Muscle of back (tissue), 11 donors: Measurements from ENCODE around the gene CA10. TPM values are rescaled to one million over a fixed set of nuclear protein-coding genes. Genes with fewer than 3 reads are reported as not detected.
A peak's percentile ranks its signal among the peaks of the same experiment; 100 is the strongest.

ENCODE experiments used
- DNase-seq, 3 donors: peaks; one replicate each; pipeline versions ENCODE4 v3.0.0 to v3.0.0-alpha.2; 2013
- polyA plus RNA-seq, 10 donors: library from polyadenylated mRNA; unstranded; fragments of 120-200 nt; gene quantifications; one replicate each; pipeline ENCODE4 v1.2.1, GENCODE V29; 2013; ENCODE audit not compliant: insufficient read length in 10 of 10

Gene CA10
- polyA plus RNA-seq, 10 donors, result 2.0 to 10.0 (median 6.0) TPM

DNA sequence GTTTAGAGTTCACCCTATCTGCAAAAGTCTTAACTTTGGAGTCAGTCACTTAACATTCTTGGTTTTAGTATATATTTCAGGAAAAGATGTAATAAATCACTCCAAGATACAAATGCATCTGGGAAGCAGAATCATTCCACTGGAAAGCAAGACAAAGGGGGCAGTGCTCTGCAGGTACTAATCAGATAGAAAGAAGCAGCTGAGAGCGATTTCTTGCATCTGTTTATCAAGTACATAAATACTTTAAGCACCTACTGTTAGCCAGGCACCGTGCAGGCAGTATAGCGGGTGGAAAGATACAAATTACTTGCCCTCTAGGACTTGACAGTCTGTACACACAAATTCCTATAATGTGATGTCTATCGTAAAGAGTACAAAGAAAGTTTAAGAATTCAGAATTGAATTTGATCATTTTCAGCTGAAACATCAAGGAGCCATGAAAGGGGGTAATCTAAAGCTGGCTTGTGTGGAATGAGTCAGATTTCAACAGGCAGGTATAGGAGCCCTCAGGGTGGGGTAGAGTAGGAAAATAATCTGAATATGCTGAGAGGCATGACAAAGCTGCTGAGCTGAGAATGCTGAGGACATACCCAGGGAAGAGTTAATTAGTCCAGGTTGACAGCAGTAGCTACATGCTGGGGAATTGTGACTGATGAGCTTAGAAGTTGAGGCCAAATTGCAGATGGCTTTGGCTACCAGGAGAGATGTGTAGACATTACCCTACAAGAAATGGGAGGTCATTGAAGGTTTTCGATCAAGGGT lies 110.2 kb downstream of the CA10 start:
- DNase-seq, result peak in 1 of 3 donors; percentile 19

DNA sequence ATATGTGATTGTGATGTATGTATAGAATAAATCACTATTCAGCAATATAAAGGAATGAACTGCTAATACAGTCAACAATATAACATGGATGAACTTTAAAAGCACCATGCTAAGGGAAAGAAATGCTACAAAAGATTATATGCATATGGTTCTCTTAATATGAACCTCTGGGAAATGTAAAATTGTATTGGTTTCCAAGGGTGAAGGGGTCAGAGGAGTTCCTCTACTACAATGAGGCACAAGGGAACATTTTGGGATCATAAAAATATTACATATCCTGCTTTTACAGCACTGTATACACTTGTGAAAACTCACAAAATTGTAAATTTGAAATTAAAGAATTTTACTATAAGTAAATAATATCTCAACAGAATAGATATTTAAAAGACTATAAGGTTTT lies 111.4 kb downstream of the CA10 start:
- peak in 2 of 3 donors; percentile 23 to 65 for DNase-seq

DNA sequence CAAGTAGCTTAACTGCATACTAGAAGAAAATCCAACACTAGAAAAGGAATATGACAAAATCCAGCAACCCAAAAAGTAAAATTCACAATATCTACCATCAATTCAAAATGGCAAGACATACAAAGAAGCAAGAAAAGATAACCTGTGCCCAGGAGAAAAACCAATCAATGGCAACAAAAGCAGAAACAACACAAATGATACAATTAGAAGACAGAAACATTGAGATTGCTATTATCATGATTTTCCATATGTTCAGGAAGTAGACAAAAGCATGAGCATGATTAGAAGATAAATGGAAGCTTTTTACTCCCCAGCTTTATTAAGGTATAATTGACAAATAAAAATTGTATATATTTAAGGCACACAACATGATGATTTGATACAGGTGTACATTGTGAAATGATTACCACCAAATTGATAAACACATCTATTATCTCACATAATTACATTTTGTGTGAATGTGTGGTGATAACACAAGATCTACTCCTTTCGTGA lies 117.3 kb downstream of the CA10 start:
- DNase-seq, result no peak

DNA sequence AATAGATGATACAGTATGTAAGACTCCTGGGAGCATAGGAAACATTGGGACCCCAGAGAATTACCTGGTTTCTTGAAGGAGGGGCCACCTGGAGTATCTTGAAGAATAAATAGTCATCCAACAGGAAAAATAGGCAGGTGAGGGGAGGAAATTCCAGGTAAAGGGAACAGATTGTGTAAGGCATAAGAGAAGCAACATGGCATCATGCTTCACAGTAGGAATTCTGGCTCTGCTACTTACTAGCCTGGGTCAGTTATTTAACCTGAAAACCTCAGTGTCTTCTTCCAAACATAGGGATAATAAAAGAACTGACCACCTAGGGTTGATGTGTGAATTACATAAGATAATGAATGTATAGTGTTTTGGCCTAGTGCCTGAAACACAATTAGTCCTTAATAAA lies 122.1 kb downstream of the CA10 start:
- DNase-seq, result no peak

DNA sequence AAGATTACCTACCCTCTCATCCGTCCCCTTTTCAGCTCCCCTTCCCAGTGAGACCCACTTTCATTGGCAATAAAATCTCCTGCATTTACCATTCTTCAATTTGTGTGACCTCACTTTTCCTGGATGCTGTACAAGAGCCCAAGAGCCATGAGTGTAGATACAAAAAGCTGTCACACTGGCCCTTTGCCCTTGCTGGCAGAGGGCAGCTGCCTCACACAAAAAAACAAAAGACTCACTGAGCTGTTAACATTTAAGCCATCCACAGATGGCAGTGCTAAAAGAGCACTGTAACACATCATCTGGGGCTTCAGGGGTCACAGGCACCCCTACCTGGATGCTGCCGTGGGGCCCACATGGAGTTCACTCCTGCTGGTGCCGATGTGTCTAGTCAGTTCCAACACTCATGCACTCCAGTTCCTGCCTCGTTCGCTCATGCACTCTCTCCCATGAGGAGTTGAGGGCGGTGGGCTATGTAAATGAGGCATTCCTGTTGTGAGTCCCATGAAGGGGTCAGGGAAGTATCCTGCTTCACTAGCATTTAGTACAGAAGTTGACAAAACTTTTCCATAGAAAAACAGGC lies 123.1 kb downstream of the CA10 start:
- peak in 1 of 3 donors; percentile 7 for DNase-seq

DNA sequence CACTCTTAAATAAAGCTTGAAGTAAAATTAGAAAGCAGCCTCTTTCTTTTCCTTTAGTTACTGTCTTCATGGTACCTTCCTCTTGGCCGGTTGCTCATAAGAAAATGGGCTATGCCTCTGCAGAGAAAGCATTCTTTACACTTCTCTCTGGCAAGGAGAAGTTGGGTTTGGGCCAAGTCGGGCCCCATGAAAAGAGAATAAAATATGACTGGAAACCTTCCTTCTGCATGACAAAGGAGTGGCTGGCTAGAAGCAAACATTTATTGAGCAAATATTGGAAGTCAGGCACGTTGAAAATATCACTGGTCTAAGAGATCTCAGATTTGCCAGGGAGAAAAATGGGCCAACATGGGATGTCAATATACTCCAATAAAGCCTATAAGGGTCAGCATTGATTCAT lies 126.1 kb downstream of the CA10 start:
- no peak for DNase-seq

DNA sequence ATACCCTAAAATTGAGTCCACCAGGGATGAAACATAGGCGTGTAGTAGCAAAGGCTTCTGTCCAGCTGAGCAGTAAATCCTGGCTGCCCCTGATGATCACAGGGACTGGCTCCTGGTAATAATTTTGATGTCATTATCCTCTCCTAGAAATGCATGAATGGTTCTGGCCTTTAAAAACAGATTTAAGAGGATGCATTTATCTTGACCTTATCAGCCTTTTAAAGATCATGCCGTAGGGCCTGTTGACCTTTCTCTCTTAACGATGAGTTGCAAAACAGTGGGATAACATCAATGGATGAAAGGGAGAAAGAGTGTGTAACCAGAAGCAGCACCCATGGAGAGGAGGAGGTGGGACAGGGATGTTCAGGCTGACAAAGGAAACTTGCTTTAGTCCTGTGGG lies 128.5 kb downstream of the CA10 start:
- no peak for DNase-seq

DNA sequence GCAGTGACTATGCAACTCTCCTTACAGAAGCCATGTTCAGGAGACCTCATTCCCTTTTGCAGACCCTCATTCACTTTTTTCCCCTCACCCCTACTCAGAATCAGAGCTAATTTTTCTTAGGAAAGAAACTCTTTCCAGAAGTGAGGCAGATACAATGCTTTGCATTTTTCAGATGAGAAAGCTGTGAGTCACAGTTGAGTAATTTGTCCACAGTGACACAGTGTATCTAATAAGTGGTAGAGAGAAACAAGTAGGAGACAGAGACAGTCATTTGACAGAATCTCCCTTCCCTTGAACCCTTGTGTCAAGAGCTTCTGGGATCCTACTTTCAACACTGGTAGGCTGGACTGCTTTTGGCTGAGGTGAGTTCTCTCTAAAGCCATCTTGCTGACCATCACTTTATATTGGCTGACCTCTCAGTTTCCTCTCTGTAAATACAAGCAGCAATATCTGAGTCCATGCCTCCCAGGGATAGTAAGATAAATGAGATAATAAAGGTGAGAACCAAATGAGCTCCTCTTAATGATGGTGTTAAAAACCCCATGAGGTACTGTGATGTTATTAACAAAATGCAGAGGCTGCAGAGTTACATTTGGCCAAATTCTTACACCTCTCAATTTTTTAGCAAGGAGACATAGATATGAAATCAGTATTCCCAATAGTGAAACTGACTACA lies 130.8 kb downstream of the CA10 start:
- peak in 1 of 3 donors; percentile 55 for DNase-seq

DNA sequence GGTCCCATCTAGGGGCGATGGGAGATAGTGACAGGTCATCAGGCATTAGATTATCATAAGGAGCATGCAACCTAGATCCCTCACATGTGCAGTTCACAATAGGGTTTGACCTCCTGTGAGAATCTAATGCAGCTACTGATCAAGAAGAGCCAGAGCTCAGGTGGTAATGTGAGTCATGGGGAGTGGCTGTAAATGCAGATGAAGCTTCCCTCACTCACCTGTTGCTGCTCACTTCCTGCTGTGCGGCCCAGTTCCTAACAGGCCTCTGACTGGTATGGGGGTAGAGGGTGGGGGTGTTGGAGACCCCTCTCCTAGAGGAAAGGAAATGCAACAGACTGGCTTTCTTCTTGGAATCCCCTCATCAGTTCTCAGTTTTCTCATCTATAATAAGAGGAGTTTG lies 131.4 kb downstream of the CA10 start:
- no peak for DNase-seq

DNA sequence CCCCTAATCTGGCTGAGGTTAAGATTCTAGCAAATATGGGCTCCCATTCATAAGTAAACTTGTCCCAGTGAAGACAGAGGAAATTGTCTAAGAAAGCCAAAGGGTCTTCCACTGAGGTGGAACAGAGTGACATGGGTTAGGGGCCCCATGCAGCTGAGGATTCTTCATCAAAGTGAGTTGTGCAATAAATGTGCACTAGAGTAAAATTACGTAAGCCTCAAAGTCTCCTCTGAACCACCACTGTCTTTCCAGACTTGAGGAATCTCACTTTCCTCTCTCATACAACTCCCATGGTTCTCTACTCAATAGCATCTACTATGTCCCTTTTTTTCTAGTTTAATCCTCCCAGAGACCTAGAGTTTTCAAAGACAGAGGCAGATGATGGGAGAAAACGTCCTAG lies 132.4 kb downstream of the CA10 start:
- DNase-seq, result no peak

DNA sequence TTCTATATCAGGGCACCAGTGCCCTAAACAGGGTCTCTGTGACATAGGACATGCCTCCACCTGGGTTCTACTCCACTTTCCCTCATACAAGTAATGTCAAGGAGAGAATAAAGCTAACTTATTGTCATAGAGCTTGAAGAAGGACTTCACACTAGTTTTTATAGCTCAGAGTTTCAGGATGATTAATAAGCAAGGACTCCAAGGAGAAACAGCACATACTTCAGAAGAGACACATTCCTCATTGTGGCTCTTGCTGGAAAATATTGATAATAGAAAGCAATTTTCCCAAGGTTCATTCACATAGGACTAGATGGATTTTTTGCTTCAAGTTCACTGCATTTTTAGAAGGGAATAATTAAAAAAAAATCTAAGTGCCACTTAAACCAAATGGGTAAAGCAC lies 133.3 kb downstream of the CA10 start:
- DNase-seq, result peak in 1 of 3 donors; percentile 14

DNA sequence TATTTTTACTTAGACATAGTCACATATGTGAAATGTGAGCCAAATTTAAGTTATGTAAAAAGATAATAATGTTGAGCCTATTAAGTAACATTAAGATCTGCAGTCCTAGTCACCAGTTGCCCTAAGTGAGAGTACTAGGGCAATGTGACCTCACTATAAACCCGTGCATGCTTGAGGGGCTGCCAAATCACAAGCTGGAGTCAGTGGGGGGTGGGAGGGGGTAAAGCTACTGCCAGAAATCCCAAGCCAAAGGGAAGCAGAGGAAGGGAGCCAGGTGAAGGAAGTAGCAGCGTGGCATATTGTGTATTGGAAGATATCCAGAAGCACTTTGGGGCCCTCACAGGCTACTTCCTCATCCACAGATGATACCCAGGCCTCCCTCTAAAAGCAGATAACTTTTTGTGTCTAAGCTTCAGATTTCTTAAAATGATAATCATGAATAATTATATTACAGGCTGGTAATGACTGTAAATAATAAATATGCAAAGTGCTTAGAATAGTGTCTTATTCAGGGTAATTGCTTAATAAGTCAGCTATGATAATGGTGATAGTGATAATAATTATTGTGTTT lies 134.1 kb downstream of the CA10 start:
- DNase-seq, result peak; percentile 5 to 18 (median 7)

DNA sequence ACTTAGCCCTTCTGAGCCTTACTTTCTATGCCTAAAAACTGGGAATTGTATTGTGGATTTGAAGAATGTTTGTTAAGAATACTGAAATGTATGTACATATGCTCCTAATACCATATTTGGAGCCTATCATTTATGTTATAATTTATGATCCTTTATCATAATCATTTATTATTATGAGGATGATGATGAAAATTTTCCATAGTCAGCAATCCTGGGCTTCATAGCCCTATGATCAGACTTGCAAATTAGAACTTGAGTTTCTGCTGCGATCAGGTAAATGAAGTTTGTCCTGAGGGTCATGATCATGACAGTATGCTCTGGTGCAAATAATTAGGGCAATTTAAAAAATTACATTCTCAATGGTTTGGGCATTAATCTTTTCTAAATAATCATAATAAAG lies 147.4 kb downstream of the CA10 start:
- no peak for DNase-seq

DNA sequence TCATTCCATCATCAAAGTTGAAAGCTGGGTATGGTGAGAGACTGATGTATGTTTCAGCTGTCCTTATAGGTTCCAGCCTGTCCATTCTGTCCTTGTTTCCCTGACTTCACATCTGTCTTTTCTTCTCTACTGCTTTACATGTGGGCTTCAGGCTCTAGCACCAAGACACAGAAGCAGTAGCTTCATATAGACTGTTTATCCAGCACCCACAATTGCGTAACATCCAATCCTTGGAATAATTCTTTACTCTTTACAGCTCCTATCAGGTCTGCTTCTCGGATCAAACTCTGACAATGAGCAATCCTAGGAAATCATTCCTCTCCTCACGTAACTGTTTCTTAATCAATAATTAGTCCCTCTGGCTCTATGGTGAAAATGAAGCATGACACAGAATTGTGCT lies 158.9 kb downstream of the CA10 start:
- no peak for DNase-seq

DNA sequence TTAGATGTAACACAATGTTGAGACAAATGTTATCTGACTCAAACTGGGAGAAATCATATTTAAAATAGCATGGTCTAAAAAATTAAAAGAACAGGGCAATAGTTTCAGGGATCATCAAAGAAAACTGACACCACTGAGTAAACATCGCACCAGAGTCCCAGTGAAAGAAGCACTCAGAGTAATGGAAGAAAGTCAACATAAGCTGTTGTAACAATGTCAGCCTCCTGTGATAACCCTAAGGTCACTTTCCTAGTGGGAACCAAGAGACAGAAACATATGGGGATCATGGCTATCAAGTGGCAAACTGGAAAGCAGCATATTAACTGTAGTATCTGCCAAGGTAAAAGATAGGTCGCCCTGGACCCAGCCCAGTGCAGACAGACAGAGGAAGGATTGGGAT lies 160.8 kb downstream of the CA10 start:
- no peak for DNase-seq

DNA sequence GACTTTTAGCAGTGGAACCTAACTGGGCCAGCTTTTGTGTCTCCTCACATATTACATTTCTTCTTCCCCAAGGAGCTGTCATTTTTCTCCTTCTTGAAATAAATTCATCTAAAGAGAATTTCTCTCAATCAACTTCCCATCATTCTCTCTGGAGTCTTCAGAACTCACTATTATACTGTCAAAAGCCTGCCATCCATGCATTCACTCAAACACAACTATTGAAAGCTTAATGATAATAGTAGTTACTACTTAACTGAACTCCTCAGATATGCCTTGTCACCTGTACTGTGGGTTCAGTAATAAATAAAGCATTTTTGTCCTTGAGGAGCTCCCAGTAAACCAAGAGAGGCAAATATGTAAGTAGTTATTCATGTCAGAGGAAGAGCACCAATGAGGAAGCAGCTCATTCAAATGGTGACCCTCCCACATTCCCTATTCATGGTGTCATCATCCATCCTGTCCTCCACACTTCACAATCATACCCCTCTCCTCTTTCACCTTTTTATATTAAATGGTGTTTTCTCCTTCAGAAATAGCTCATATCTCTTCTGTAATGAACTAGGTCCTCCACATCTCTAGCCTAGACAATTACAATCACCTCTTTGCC lies 162.6 kb downstream of the CA10 start:
- peak in 1 of 3 donors; percentile 1 for DNase-seq

DNA sequence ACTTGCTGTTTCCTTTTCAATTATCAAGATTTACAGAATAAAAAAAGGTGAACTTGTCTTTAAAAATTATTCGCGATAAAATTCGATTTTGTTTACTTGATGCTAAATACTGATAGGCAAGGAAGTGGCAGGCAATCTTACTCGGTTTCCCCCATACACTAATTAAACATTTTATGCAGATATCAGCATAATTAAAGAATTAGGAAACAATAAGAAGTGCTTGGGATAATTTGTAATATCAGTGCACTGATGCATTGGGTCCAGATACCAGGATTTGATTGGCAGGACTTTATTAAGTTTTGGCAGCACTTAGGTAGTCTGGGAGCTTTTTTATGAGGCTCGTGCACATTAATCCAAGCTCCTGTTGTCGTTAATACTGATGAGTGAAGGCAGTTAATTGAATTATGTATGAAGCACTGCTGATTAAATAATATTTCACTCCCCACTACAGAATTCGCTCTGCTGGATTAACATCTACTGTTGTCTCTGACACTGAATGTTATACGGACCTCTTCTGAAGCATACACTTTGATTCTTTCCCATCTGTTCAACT lies 165.6 kb downstream of the CA10 start:
- no peak for DNase-seq

DNA sequence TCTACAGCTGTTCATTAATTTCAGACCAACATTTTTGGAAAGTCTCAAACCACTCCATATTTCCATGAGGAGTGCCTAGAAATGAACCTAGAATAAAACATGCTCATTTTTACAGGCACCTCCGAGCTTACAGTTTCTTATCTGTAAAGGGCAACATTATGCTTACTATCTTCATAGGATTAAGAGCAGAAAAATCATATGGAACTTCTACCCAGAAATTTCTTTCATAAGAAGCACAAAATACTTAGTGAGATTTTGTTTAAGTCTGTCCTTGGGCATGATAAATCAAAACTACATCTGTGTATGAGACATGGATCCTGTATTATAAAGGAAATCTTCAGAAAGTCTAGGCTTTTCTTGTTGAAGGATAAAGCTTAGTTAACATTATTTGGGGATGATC lies 187.4 kb downstream of the CA10 start:
- DNase-seq, result no peak

DNA sequence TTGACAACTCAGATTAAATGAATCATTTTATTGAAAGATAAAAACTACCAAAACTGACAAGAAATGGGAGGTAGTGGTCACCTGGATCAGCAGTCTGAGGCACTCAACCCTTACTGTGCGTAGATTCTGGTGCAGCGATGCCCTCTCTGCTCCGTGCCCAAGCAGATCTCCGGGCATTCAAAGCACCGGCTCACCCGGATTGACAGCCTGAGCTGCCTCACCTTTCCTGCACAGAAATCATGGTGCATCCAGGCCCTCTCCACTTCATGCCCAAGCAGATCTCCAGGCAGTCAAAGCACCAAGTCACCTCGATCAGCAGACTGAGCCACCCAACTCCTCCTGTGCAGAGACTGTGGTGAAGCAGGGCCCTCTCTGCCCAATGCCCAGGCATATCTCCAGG lies 196.8 kb downstream of the CA10 start:
- no peak for DNase-seq

DNA sequence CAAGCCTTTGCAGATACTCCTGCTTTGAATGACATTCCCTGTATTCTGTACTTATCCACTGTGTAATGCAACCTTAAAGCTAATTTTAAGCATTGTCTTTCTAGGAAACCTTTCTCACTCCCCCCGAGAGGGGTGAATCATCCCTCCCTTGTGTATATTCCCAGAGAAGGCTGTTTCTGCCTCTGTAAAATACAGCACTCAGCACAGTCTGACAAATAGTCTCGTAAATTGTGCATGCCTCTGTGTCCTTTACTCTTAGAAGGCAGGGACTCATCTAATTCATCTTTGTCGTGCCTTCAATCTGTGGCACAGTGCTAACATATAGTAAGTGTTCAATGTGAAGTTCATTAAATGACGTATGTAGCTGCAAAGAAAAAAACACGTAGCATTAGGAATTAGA lies 200.7 kb downstream of the CA10 start:
- peak in 1 of 3 donors; percentile 17 for DNase-seq

DNA sequence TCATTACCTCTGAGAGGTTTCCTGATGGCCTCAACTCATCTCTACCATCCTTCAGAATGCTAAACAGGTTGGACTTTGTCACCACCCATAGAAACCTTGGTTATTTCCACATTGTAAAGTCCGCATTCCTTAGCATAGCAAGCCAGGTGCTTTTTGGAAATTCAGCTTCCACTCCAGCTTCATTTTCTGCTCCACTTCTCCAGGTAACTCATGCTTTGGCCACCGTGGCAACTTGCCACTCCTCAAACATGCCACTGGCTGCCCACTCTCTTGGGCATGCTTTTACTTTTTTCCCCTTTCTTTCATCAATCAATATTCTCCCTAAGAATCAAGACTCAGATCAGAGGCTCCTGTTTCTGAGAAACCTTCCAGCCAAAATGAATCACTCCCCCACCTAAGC lies 203.3 kb downstream of the CA10 start:
- no peak for DNase-seq

DNA sequence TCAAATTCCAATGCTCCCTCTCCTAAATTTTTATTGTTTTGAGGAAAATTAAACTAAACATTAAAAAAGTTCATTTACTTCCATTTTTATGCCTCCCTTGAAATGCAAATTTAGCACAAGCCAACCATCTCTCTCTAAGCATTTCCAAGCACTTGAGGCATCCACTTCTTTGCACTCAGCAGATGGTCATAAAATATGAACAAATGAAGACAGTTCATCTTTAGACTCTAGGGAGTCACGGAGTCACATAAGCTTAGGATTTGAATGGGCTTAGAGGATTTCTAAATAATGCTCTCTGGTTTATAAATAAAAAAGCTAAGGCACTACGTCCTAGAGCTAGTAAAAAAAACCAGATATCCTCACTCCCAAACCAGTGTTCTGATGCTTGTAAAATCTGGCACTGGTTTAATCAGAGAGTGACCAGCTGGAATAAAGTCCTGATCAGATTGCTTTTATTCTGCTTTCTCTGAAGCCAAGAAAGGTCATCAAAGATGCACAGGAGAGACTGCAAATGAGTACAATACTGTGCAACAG lies 204.2 kb downstream of the CA10 start:
- DNase-seq, result peak in 1 of 3 donors; percentile 20
